Hair follicle dermal papilla cell (primary cell): Measurements from ENCODE around the gene MGST3. TPM values are rescaled to one million over a fixed set of nuclear protein-coding genes. Genes with fewer than 3 reads are reported as not detected.

ENCODE experiments used
- total RNA-seq: library from RNA; depleted of rRNA; stranded (reverse); fragments of >200 nt; gene quantifications from 2 replicates; pipeline ENCODE4 v1.2.3, GENCODE V29; 2012

MGST3 gene
- 178 and 193 TPM in 2 replicates for total RNA-seq

DNA sequence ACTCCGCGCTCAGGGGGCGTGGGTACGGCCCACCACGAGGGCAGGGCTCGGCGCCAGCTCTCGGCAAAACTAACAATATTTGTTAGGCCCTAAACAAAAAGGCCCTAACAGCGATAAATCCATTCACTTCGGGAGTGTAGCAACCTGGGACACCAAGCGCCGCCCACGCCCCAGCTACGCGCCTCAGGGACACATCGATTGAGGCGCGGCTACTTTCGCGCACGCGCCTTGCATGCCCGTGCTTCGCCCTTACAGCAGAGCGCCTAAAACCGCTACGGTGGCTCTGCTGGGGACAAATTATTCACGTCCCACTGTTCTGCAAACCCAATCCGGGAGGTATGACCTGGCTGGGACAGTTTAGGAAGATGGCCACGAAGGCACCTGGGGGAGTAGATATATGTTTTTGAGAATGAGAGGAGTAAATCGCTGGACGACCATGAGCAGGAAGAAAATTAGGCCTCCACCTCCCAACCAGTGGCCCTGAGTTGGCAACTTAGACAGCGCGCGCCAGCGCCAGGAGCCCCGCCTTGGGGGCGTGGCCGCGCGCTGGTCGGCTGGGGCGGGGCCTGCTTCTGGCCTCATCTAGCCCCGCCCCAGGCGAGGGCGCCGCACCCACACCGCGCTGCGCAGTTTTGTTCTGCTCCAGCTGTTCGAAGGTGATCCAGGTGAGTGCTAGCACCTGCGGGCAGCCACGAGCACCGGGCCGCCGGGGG is at the start of gene MGST3:
Gene MGST3 (plus strand): TSS at position 606 of the 713 bp plus-strand sequence. CDS start 18,614 bp downstream, outside the sequence.

DNA sequence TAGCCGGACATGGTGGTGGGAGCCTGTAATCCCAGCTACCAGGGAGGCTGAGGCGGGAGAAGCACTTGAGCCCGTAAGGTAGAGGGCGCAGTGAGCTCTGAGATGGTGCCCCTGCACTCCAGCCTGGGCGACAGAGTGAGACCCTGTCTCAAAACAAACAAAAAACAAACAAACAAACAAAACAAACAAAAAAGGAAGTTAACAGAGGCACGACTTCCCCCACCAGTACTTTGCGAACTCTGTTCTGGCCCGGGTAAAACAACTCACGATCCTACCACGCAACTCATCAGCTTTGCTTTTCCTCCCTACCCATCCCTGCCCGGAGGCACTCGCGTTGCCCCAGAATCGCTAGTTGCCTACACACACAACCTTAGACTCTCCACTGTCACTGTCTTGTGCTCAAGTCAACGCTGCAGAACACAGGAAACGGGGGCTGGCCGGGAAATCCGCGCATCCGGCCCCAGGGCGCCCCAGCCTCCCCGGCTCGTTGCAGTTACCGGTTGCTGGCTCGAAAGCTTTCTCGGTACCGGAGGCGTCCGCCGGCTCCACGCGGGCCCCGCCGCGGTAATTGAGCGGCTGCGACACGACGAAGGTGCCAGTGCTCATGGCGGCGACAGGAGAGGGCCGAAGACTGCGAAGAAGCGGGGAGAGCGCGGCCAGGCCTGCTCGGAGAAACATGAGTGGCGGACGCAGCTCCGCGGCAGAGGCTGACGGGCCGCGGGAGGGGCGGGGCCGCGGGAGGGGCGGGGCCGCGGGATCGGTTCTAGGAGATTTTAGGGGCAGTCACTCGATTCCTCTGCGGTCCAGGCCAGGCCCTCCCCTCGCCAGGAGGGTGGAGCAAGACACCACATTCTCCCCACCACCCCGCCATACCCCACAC is 67.1 kb downstream of the MGST3 start, which contains the start of gene ALDH9A1:
Gene ALDH9A1 (minus strand): TSS at position 682 of the 880 bp plus-strand sequence. CDS start 4 bp downstream, at position 678.

Other genes with a start within 250 kb of the MGST3 start
- gene RXRG, start 186.1 kb upstream of the MGST3 start, total RNA-seq = not detected in 2 replicates
- not detected in 2 replicates for gene LRRC52, start 87.2 kb upstream of the MGST3 start, total RNA-seq
- gene ALDH9A1, start 67.3 kb downstream of the MGST3 start, total RNA-seq = 87.9 and 99.8 TPM in 2 replicates
- 64.5 and 65.4 TPM in 2 replicates for gene TMCO1, start 137.6 kb downstream of the MGST3 start, total RNA-seq
- 123 and 132 TPM in 2 replicates for gene UCK2, start 196.4 kb downstream of the MGST3 start, total RNA-seq